ENCODE measurements around the gene IDE. TPM values are rescaled to one million over a fixed set of nuclear protein-coding genes. Genes with fewer than 3 reads are reported as not detected.

The IDE gene
- 10 to 100 TPM; 10.2 to 11.6 TPM for polyA plus RNA-seq

GRCh38 chr10:92573798-92574547, at the start of gene IDE:
TSS of gene IDE (minus strand) at chr10:92574093. CDS start at chr10:92574019, 74 bp downstream.
- H3K9me3 ChIP-seq (ENCODE audit: control insufficient read depth in 2 of 2, insufficient read depth in 1 of 2, low read depth in 1 of 2, low read length in 1 of 2), result no peaks in the 10 kb centered on the region
- peak within 1 kb of the TSS; percentile 62 to 77 for H3K4me3 ChIP-seq (ENCODE audit: low read depth in 1 of 2, low read length in 2 of 2)
- WGBS, 2 donors, result 0 to 1% methylated on average over 73 to 80 of the region's 80 CpGs
- peaks cover 0 to 3% of the 10 kb centered on the region in 2 donors for H3K4me1 ChIP-seq (ENCODE audit: control insufficient read depth in 2 of 2, insufficient read depth in 2 of 2, low read length in 1 of 2)
- H3K27ac ChIP-seq (ENCODE audit: low read depth in 2 of 2, low read length in 1 of 2), result peak within 1 kb of the TSS; percentile 91 to 96
- no peaks in the 10 kb centered on the region for H3K27me3 ChIP-seq (ENCODE audit: control insufficient read depth in 1 of 2, insufficient read depth in 2 of 2, low read length in 2 of 2)
- no peaks in the 10 kb centered on the region for H3K36me3 ChIP-seq (ENCODE audit: control insufficient read depth in 2 of 2, insufficient read depth in 2 of 2, low read length in 1 of 2)

GRCh38 chr10:92619368-92619767, 45.5 kb upstream of the IDE start:
- Histone ChIP-seq H3K36me3 (ENCODE audit: control insufficient read depth in 2 of 2, insufficient read depth in 2 of 2, low read length in 1 of 2) (peaks cover 0 to 2% of the 10 kb centered on the region in 2 donors), H3K4me3 (ENCODE audit: low read depth in 1 of 2, low read length in 2 of 2) (no peak overlapping the region), H3K9me3 (ENCODE audit: control insufficient read depth in 2 of 2, insufficient read depth in 1 of 2, low read depth in 1 of 2, low read length in 1 of 2) (no peaks in the 10 kb centered on the region), H3K4me1 (ENCODE audit: control insufficient read depth in 2 of 2, insufficient read depth in 2 of 2, low read length in 1 of 2) (no peaks in the 10 kb centered on the region), H3K27ac (ENCODE audit: low read depth in 2 of 2, low read length in 1 of 2) (no peak overlapping the region), H3K27me3 (ENCODE audit: control insufficient read depth in 1 of 2, insufficient read depth in 2 of 2, low read length in 2 of 2) (no peaks in the 10 kb centered on the region)

- H3K36me3 ChIP-seq (ENCODE audit: control insufficient read depth in 2 of 2, insufficient read depth in 2 of 2, low read length in 1 of 2), result peaks cover 0 to under 1% of the 10 kb centered on the region in 2 donors
- H3K27me3 ChIP-seq (ENCODE audit: control insufficient read depth in 1 of 2, insufficient read depth in 2 of 2, low read length in 2 of 2), result no peaks in the 10 kb centered on the region
- H3K27ac ChIP-seq (ENCODE audit: low read depth in 2 of 2, low read length in 1 of 2), result no peak overlapping the region
- no peak overlapping the region for H3K4me3 ChIP-seq (ENCODE audit: low read depth in 1 of 2, low read length in 2 of 2)
- 98 to 100% methylated on average over 3 of the region's 3 CpGs for WGBS, 2 donors
- H3K4me1 ChIP-seq (ENCODE audit: control insufficient read depth in 2 of 2, insufficient read depth in 2 of 2, low read length in 1 of 2), result no peaks in the 10 kb centered on the region
- H3K9me3 ChIP-seq (ENCODE audit: control insufficient read depth in 2 of 2, insufficient read depth in 1 of 2, low read depth in 1 of 2, low read length in 1 of 2), result no peaks in the 10 kb centered on the region
Measured at GRCh38 chr10:92615515-92615914, 41.6 kb upstream of the IDE start.

- Histone ChIP-seq H3K27ac (ENCODE audit: low read depth in 2 of 2, low read length in 1 of 2) (no peak overlapping the region), H3K36me3 (ENCODE audit: control insufficient read depth in 2 of 2, insufficient read depth in 2 of 2, low read length in 1 of 2) (no peaks in the 10 kb centered on the region), H3K4me3 (ENCODE audit: low read depth in 1 of 2, low read length in 2 of 2) (no peak overlapping the region), H3K27me3 (ENCODE audit: control insufficient read depth in 1 of 2, insufficient read depth in 2 of 2, low read length in 2 of 2) (no peaks in the 10 kb centered on the region), H3K4me1 (ENCODE audit: control insufficient read depth in 2 of 2, insufficient read depth in 2 of 2, low read length in 1 of 2) (no peaks in the 10 kb centered on the region), H3K9me3 (ENCODE audit: control insufficient read depth in 2 of 2, insufficient read depth in 1 of 2, low read depth in 1 of 2, low read length in 1 of 2) (no peaks in the 10 kb centered on the region)
- 70 to 80% methylated on average over 2 of the region's 2 CpGs for WGBS, 2 donors
Measured at GRCh38 chr10:92604841-92605240, 30.9 kb upstream of the IDE start.

GRCh38 chr10:92598321-92598720, 24.4 kb upstream of the IDE start:
- Histone ChIP-seq H3K27ac (ENCODE audit: low read depth in 2 of 2, low read length in 1 of 2) (no peak overlapping the region), H3K36me3 (ENCODE audit: control insufficient read depth in 2 of 2, insufficient read depth in 2 of 2, low read length in 1 of 2) (no peaks in the 10 kb centered on the region), H3K9me3 (ENCODE audit: control insufficient read depth in 2 of 2, insufficient read depth in 1 of 2, low read depth in 1 of 2, low read length in 1 of 2) (no peaks in the 10 kb centered on the region), H3K27me3 (ENCODE audit: control insufficient read depth in 1 of 2, insufficient read depth in 2 of 2, low read length in 2 of 2) (no peaks in the 10 kb centered on the region), H3K4me1 (ENCODE audit: control insufficient read depth in 2 of 2, insufficient read depth in 2 of 2, low read length in 1 of 2) (no peaks in the 10 kb centered on the region), H3K4me3 (ENCODE audit: low read depth in 1 of 2, low read length in 2 of 2) (no peak overlapping the region)
- WGBS, 2 donors, result 95 to 96% methylated on average over 1 of the region's 1 CpG

GRCh38 chr10:92595505-92595904, 21.6 kb upstream of the IDE start:
- no peaks in the 10 kb centered on the region for H3K36me3 ChIP-seq (ENCODE audit: control insufficient read depth in 2 of 2, insufficient read depth in 2 of 2, low read length in 1 of 2)
- WGBS, 2 donors, result 89 to 92% methylated on average over 2 of the region's 2 CpGs
- H3K4me1 ChIP-seq (ENCODE audit: control insufficient read depth in 2 of 2, insufficient read depth in 2 of 2, low read length in 1 of 2), result no peaks in the 10 kb centered on the region
- no peak overlapping the region for H3K4me3 ChIP-seq (ENCODE audit: low read depth in 1 of 2, low read length in 2 of 2)
- no peaks in the 10 kb centered on the region for H3K9me3 ChIP-seq (ENCODE audit: control insufficient read depth in 2 of 2, insufficient read depth in 1 of 2, low read depth in 1 of 2, low read length in 1 of 2)
- no peaks in the 10 kb centered on the region for H3K27me3 ChIP-seq (ENCODE audit: control insufficient read depth in 1 of 2, insufficient read depth in 2 of 2, low read length in 2 of 2)
- no peak overlapping the region for H3K27ac ChIP-seq (ENCODE audit: low read depth in 2 of 2, low read length in 1 of 2)

- H3K36me3 ChIP-seq (ENCODE audit: control insufficient read depth in 2 of 2, insufficient read depth in 2 of 2, low read length in 1 of 2), result no peaks in the 10 kb centered on the region
- 9 to 11% methylated on average over 9 of the region's 9 CpGs for WGBS, 2 donors
- no peaks in the 10 kb centered on the region for H3K27me3 ChIP-seq (ENCODE audit: control insufficient read depth in 1 of 2, insufficient read depth in 2 of 2, low read length in 2 of 2)
- H3K9me3 ChIP-seq (ENCODE audit: control insufficient read depth in 2 of 2, insufficient read depth in 1 of 2, low read depth in 1 of 2, low read length in 1 of 2), result no peaks in the 10 kb centered on the region
- H3K4me1 ChIP-seq (ENCODE audit: control insufficient read depth in 2 of 2, insufficient read depth in 2 of 2, low read length in 1 of 2), result no peaks in the 10 kb centered on the region
- H3K27ac ChIP-seq (ENCODE audit: low read depth in 2 of 2, low read length in 1 of 2), result peak overlapping the region in 1 of 2 donors; percentile 84
- peak overlapping the region; percentile 82 for H3K4me3 ChIP-seq (ENCODE audit: low read depth in 1 of 2, low read length in 2 of 2)
Measured at GRCh38 chr10:92593619-92594588, 20.0 kb upstream of the IDE start.

GRCh38 chr10:92592761-92593618, 19.1 kb upstream of the IDE start, which contains the start of gene KIF11:
TSS of gene KIF11 (plus strand) at chr10:92593130. CDS start at chr10:92593376, 246 bp downstream.
- peak within 1 kb of the TSS; percentile 82 for H3K4me3 ChIP-seq (ENCODE audit: low read depth in 1 of 2, low read length in 2 of 2)
- no peaks in the 10 kb centered on the region for H3K9me3 ChIP-seq (ENCODE audit: control insufficient read depth in 2 of 2, insufficient read depth in 1 of 2, low read depth in 1 of 2, low read length in 1 of 2)
- H3K27ac ChIP-seq (ENCODE audit: low read depth in 2 of 2, low read length in 1 of 2), result peak within 1 kb of the TSS; percentile 94 to 96
- 0 to 1% methylated on average over 61 of the region's 61 CpGs for WGBS, 2 donors
- H3K27me3 ChIP-seq (ENCODE audit: control insufficient read depth in 1 of 2, insufficient read depth in 2 of 2, low read length in 2 of 2), result no peaks in the 10 kb centered on the region
- no peaks in the 10 kb centered on the region for H3K4me1 ChIP-seq (ENCODE audit: control insufficient read depth in 2 of 2, insufficient read depth in 2 of 2, low read length in 1 of 2)
- H3K36me3 ChIP-seq (ENCODE audit: control insufficient read depth in 2 of 2, insufficient read depth in 2 of 2, low read length in 1 of 2), result no peaks in the 10 kb centered on the region

- H3K4me3 ChIP-seq (ENCODE audit: low read depth in 1 of 2, low read length in 2 of 2), result peak overlapping the region; percentile 36 to 82
- 0% methylated on average over 38 of the region's 38 CpGs for WGBS, 2 donors
- no peaks in the 10 kb centered on the region for H3K4me1 ChIP-seq (ENCODE audit: control insufficient read depth in 2 of 2, insufficient read depth in 2 of 2, low read length in 1 of 2)
- H3K27me3 ChIP-seq (ENCODE audit: control insufficient read depth in 1 of 2, insufficient read depth in 2 of 2, low read length in 2 of 2), result no peaks in the 10 kb centered on the region
- H3K9me3 ChIP-seq (ENCODE audit: control insufficient read depth in 2 of 2, insufficient read depth in 1 of 2, low read depth in 1 of 2, low read length in 1 of 2), result no peaks in the 10 kb centered on the region
- H3K27ac ChIP-seq (ENCODE audit: low read depth in 2 of 2, low read length in 1 of 2), result peak overlapping the region; percentile 94 to 96
- no peaks in the 10 kb centered on the region for H3K36me3 ChIP-seq (ENCODE audit: control insufficient read depth in 2 of 2, insufficient read depth in 2 of 2, low read length in 1 of 2)
Measured at GRCh38 chr10:92591550-92592022, 17.7 kb upstream of the IDE start.

All from esophagus (tissue), 2 donors.